ENCODE measurements around the gene GTPBP1. TPM values are rescaled to one million over a fixed set of nuclear protein-coding genes. Genes with fewer than 3 reads are reported as not detected.

GTPBP1 gene
- total and polyA plus RNA-seq, 2 of the 13 experiments (the other 11 are each of a cell fraction or from before 2014, with no cell fraction given) = 22.3 to 27.0 TPM

GRCh38 chr22:38754751-38755154 lies 49.0 kb downstream of the GTPBP1 start:
- H3K79me2 ChIP-seq (ENCODE audit: insufficient read depth, low read length) = peaks cover 3% of the 10 kb centered on the region
- POLR2A ChIA-PET = interaction anchor here (0.6 to 1.6 kb wide), 9 partner anchors 8 to 73 kb away, joined by 3 to 5 read pairs (median 4); partner anchors contain the start of gene TOMM22
- peak overlapping the region; percentile 69 to 92 (median 72) for H3K4me3 ChIP-seq (replicated peaks in 1 of 3; ENCODE audit: insufficient read depth in 1 of 3, low read depth in 2 of 3, low read length in 3 of 3)
- H4K20me1 ChIP-seq (ENCODE audit: insufficient read depth, low read length) = no peaks in the 10 kb centered on the region
- no TSS peak for BruUV-seq (replicated peaks)
- intact Hi-C loops (cut with micrococcal nuclease; ENCODE audit: unreplicated experiment) = no loop called here
- H3K27me3 ChIP-seq (ENCODE audit: control insufficient read depth in 1 of 2, insufficient read depth in 2 of 2, low read length in 2 of 2) = no peaks in the 10 kb centered on the region; a peak in 1 of 5 replicates
- DNase-seq (ENCODE audit: low spot score) (no peak), ATAC-seq (no peak; the same call in 2 of the 3 replicates), FAIRE-seq (no peak)
- H3K4me1 ChIP-seq (ENCODE audit: insufficient read depth, low read length) = peaks cover 48% of the 10 kb centered on the region
- 11% methylated on average over 10 of the region's 12 CpGs for WGBS (ENCODE audit: low lambda C conversion rate)
- peaks cover 23 to 32% of the 10 kb centered on the region in 2 experiments; a peak in 4 of 5 replicates for H3K36me3 ChIP-seq (replicated peaks in 1 of 2; ENCODE audit: control insufficient read depth in 1 of 2, insufficient read depth in 2 of 2, low read length in 2 of 2)
- in situ Hi-C loops (cut with HindIII; ENCODE audit: extremely low pct_ligation_motif_present, low pct_unique_long_range_greater_than_20kb) = no loop called here
- CTCF ChIA-PET (ENCODE audit: low intra/inter-chr PET ratio, low total read pairs) = no interaction called here
- TF ChIP-seq HDAC1 (CRISPR knock-in tag; IDR thresholded peaks at IDR 0.05) = no peak
- TF ChIP-seq ZNF567 (CRISPR knock-in tag; IDR thresholded peaks at IDR 0.05; ENCODE audit: borderline replicate concordance) = 0 out of 2 replicates have a peak, but pooled peaks have one; percentile 48
- 0 out of 2 replicates have a peak, but pooled peaks have one; percentile 4 for TF ChIP-seq NFKB2 (CRISPR knock-in tag; IDR thresholded peaks at IDR 0.05; ENCODE audit: borderline replicate concordance)
- no peaks in the 10 kb centered on the region for H3K9me3 ChIP-seq (ENCODE audit: low read length)
- H3K27ac ChIP-seq (ENCODE audit: extremely low read length, insufficient read depth, low read length) = peak overlapping the region; percentile 98
- H2AFZ ChIP-seq (ENCODE audit: low read length) = no peak overlapping the region
- peak overlapping the region; percentile 84 for H3K9ac ChIP-seq (ENCODE audit: insufficient read depth, low read depth, low read length)
- H3K4me2 ChIP-seq (ENCODE audit: low read depth, low read length) = peak overlapping the region; percentile 99

GRCh38 chr22:38755155-38755910 lies 49.6 kb downstream of the GTPBP1 start:
- ATAC-seq (peak; percentile 79), FAIRE-seq (no peak), DNase-seq (ENCODE audit: low spot score) (peak; percentile 80)
- peak overlapping the region; percentile 99 for H3K4me2 ChIP-seq (ENCODE audit: low read depth, low read length)
- POLR2A ChIA-PET = interaction anchor here (0.8 to 1.6 kb wide), 6 partner anchors 9 to 74 kb away, joined by 3 to 5 read pairs (median 4); partner anchors contain the start of gene TOMM22
- H2AFZ ChIP-seq (ENCODE audit: low read length) = no peak overlapping the region
- no peaks in the 10 kb centered on the region; a peak in 2 of 5 replicates for H3K27me3 ChIP-seq (ENCODE audit: control insufficient read depth in 1 of 2, insufficient read depth in 2 of 2, low read length in 2 of 2)
- peaks cover 19 to 26% of the 10 kb centered on the region in 2 experiments; a peak in 4 of 5 replicates for H3K36me3 ChIP-seq (replicated peaks in 1 of 2; ENCODE audit: control insufficient read depth in 1 of 2, insufficient read depth in 2 of 2, low read length in 2 of 2)
- H3K4me1 ChIP-seq (ENCODE audit: insufficient read depth, low read length) = peaks cover 54% of the 10 kb centered on the region
- peaks cover 3% of the 10 kb centered on the region for H3K79me2 ChIP-seq (ENCODE audit: insufficient read depth, low read length)
- CTCF ChIA-PET (ENCODE audit: low intra/inter-chr PET ratio, low total read pairs) = no interaction called here
- BruUV-seq (replicated peaks) = no TSS peak
- no peaks in the 10 kb centered on the region for H4K20me1 ChIP-seq (ENCODE audit: insufficient read depth, low read length)
- intact Hi-C loops (cut with micrococcal nuclease; ENCODE audit: unreplicated experiment) (no loop called here), in situ Hi-C loops (cut with HindIII; ENCODE audit: extremely low pct_ligation_motif_present, low pct_unique_long_range_greater_than_20kb) (no loop called here)
- peak overlapping the region; percentile 98 for H3K27ac ChIP-seq (ENCODE audit: extremely low read length, insufficient read depth, low read length)
- under 1% methylated on average over 13 of the region's 74 CpGs for WGBS (ENCODE audit: low lambda C conversion rate)
- H3K9ac ChIP-seq (ENCODE audit: insufficient read depth, low read depth, low read length) = peak overlapping the region; percentile 84
- H3K4me3 ChIP-seq (replicated peaks in 1 of 3; ENCODE audit: insufficient read depth in 1 of 3, low read depth in 2 of 3, low read length in 3 of 3) = peak overlapping the region; percentile 69 to 92 (median 72)
- H3K9me3 ChIP-seq (ENCODE audit: low read length) = no peaks in the 10 kb centered on the region
- TF ChIP-seq ZNF609 (CRISPR knock-in tag; IDR thresholded peaks at IDR 0.05; ENCODE audit: borderline replicate concordance) = peak; percentile 77
- TF ChIP-seq, protein P1, sequence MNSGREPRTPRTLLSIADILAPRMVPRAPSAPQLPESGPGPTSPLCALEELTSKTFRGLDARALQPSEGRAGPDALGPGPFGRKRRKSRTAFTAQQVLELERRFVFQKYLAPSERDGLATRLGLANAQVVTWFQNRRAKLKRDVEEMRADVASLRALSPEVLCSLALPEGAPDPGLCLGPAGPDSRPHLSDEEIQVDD (CRISPR knock-in tag; IDR thresholded peaks at IDR 0.05; ENCODE audit: borderline replicate concordance) = no peak
- TF ChIP-seq TSC22D2 (CRISPR knock-in tag; IDR thresholded peaks at IDR 0.05; ENCODE audit: borderline replicate concordance) = no peak
- TF ChIP-seq, protein P2, sequence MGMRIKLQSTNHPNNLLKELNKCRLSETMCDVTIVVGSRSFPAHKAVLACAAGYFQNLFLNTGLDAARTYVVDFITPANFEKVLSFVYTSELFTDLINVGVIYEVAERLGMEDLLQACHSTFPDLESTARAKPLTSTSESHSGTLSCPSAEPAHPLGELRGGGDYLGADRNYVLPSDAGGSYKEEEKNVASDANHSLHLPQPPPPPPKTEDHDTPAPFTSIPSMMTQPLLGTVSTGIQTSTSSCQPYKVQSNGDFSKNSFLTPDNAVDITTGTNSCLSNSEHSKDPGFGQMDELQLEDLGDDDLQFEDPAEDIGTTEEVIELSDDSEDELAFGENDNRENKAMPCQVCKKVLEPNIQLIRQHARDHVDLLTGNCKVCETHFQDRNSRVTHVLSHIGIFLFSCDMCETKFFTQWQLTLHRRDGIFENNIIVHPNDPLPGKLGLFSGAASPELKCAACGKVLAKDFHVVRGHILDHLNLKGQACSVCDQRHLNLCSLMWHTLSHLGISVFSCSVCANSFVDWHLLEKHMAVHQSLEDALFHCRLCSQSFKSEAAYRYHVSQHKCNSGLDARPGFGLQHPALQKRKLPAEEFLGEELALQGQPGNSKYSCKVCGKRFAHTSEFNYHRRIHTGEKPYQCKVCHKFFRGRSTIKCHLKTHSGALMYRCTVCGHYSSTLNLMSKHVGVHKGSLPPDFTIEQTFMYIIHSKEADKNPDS (CRISPR knock-in tag; IDR thresholded peaks at IDR 0.05) = no peak
